ENCODE measurements around the gene PARP1. TPM values are rescaled to one million over a fixed set of nuclear protein-coding genes. Genes with fewer than 3 reads are reported as not detected.

PARP1 gene
- total RNA-seq, 1 experiment from 2014 or later: 213 TPM

DNA sequence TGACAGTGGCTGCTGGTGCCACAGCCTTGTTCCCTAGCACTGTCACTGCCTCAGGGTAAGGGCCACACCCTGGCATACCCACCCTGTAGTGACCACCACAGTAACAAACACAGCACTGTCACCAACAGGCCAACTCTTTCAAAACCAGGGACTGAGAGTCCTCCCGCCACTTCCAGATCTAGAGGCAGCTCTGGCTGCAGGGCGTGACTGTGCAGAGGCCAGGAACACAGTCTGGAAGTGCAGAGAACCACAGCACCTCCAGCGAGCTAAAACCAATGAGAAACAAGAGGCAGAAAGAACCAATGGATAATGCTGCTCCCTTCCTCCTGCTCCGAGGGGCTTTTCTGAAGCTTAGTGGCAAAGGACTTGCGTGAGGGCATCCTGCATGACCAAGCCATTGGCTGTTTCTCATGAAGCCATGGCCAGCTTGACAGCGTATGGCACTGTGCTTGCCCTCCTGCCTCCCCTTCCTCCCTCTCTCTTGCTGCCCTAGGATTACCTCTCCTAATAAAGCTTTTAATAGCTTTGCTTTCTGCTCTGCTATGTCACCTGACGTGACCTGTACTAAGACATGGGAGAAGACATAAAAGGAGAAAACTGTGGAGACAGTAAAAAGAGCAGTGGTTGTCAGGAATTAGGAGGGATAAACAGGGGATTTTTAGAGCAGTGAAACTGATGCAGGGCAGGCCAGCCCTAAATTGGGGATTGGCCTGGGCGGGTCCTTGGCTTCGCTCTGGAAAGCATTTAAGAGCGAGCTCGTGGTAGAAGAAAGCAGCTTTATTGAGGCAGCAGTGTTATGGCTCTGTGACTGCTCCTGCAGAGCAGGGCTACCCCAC, 7.2 kb downstream of the PARP1 start:
- no peak for DNase-seq (ENCODE audit: low read depth, low spot score)
- H2AFZ ChIP-seq (ENCODE audit: low read depth, low read length, poor library complexity, severe bottlenecking): no peak overlapping the region
- H3K9ac ChIP-seq (ENCODE audit: low read length): no peak overlapping the region
- ChIA-PET POLR2A (no interaction called here), RAD21 (ENCODE audit: low non-redundant PET in 1 of 2, low total read pairs in 2 of 2, uncharacterized antibody in 2 of 2, unreplicated experiment in 2 of 2) (no interaction called here), CTCF (no interaction called here)
- H3K4me2 ChIP-seq (ENCODE audit: low read length): no peak overlapping the region
- H4K20me1 ChIP-seq (ENCODE audit: insufficient read depth): peaks cover 3% of the 10 kb centered on the region; the same call in 1 of the 2 replicates
- peaks cover 25 to 38% of the 10 kb centered on the region in 2 experiments for H3K36me3 ChIP-seq (ENCODE audit: control insufficient read depth in 1 of 2, insufficient read depth in 2 of 2, low read length in 2 of 2)
- no peak overlapping the region for H3K27ac ChIP-seq (ENCODE audit: low read depth, low read length)
- ATAC-seq: no peak
- intact Hi-C loops (cut with micrococcal nuclease): no loop called here
- no TSS peak for BruUV-seq (replicated peaks)
- TF ChIP-seq SRF (IDR thresholded peaks at IDR 0.05; ENCODE audit: low read depth) (no peak), EGR1 (IDR thresholded peaks at IDR 0.05; ENCODE audit: low read depth) (no peak), FOSL1 (IDR thresholded peaks at IDR 0.05; ENCODE audit: low read depth) (no peak), JUND (IDR thresholded peaks at IDR 0.05) (no peak), YY1 (IDR thresholded peaks at IDR 0.05; ENCODE audit: extremely low read depth, insufficient replicate concordance, low read depth, low read length) (no peak), EZH2phosphoT487 (IDR thresholded peaks at IDR 0.05; ENCODE audit: borderline replicate concordance) (no peak), CEBPB (IDR thresholded peaks at IDR 0.05; ENCODE audit: low read depth) (no peak), TCF7L2 (IDR thresholded peaks at IDR 0.05; ENCODE audit: borderline replicate concordance, extremely low read depth, insufficient read depth, insufficient read length) (no peak)
- TF ChIP-seq, protein P1, sequence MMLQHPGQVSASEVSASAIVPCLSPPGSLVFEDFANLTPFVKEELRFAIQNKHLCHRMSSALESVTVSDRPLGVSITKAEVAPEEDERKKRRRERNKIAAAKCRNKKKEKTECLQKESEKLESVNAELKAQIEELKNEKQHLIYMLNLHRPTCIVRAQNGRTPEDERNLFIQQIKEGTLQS (IDR thresholded peaks at IDR 0.05): no peak
- TF ChIP-seq, protein P2, sequence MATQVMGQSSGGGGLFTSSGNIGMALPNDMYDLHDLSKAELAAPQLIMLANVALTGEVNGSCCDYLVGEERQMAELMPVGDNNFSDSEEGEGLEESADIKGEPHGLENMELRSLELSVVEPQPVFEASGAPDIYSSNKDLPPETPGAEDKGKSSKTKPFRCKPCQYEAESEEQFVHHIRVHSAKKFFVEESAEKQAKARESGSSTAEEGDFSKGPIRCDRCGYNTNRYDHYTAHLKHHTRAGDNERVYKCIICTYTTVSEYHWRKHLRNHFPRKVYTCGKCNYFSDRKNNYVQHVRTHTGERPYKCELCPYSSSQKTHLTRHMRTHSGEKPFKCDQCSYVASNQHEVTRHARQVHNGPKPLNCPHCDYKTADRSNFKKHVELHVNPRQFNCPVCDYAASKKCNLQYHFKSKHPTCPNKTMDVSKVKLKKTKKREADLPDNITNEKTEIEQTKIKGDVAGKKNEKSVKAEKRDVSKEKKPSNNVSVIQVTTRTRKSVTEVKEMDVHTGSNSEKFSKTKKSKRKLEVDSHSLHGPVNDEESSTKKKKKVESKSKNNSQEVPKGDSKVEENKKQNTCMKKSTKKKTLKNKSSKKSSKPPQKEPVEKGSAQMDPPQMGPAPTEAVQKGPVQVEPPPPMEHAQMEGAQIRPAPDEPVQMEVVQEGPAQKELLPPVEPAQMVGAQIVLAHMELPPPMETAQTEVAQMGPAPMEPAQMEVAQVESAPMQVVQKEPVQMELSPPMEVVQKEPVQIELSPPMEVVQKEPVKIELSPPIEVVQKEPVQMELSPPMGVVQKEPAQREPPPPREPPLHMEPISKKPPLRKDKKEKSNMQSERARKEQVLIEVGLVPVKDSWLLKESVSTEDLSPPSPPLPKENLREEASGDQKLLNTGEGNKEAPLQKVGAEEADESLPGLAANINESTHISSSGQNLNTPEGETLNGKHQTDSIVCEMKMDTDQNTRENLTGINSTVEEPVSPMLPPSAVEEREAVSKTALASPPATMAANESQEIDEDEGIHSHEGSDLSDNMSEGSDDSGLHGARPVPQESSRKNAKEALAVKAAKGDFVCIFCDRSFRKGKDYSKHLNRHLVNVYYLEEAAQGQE (IDR thresholded peaks at IDR 0.05; ENCODE audit: low read depth): no peak
- TF ChIP-seq, protein P3, sequence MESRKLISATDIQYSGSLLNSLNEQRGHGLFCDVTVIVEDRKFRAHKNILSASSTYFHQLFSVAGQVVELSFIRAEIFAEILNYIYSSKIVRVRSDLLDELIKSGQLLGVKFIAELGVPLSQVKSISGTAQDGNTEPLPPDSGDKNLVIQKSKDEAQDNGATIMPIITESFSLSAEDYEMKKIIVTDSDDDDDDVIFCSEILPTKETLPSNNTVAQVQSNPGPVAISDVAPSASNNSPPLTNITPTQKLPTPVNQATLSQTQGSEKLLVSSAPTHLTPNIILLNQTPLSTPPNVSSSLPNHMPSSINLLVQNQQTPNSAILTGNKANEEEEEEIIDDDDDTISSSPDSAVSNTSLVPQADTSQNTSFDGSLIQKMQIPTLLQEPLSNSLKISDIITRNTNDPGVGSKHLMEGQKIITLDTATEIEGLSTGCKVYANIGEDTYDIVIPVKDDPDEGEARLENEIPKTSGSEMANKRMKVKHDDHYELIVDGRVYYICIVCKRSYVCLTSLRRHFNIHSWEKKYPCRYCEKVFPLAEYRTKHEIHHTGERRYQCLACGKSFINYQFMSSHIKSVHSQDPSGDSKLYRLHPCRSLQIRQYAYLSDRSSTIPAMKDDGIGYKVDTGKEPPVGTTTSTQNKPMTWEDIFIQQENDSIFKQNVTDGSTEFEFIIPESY (IDR thresholded peaks at IDR 0.05; ENCODE audit: extremely low read depth, insufficient replicate concordance, low read length): no peak
- no peaks in the 10 kb centered on the region for H3K27me3 ChIP-seq (ENCODE audit: insufficient read depth, low read length)
- H3K79me2 ChIP-seq (ENCODE audit: insufficient read depth, low read length): peaks cover 93% of the 10 kb centered on the region
- no peak overlapping the region for H3K4me3 ChIP-seq (replicated peaks in 1 of 2; ENCODE audit: low read depth in 1 of 2, low read length in 2 of 2)
- peaks cover 4 to 18% of the 10 kb centered on the region in 2 experiments; a peak in 3 of 4 replicates for H3K4me1 ChIP-seq (ENCODE audit: control insufficient read depth in 1 of 2, insufficient read depth in 2 of 2, low read length in 2 of 2)
- H3K9me3 ChIP-seq (ENCODE audit: control insufficient read depth in 1 of 2, insufficient read depth in 1 of 2, low read depth in 1 of 2, low read length in 2 of 2): no peaks in the 10 kb centered on the region
- no peaks in the 10 kb centered on the region for H3K9me2 ChIP-seq (ENCODE audit: insufficient read depth)

All from HCT116 (cell line).